Liver (tissue), 9 donors: ENCODE measurements around the gene PIGR. TPM values are rescaled to one million over a fixed set of nuclear protein-coding genes. Genes with fewer than 3 reads are reported as not detected.

Experiments
- DNase-seq: peaks from one replicate; pipeline ENCODE4 v3.0.0-alpha.2; 2017; ENCODE audit warnings: low spot score
- H3K27ac ChIP-seq, 2 donors: one replicate each; pipeline ENCODE4 v1.7.0; 2013; ENCODE audit warnings: inconsistent platforms in 2 of 2, low read length in 2 of 2, control low read depth in 1 of 2, low read depth in 1 of 2, mild to moderate bottlenecking in 1 of 2
- H3K27me3 ChIP-seq, 4 donors: one replicate each; pipeline versions ENCODE4 v1.6.1 to v1.7.0; 2013; ENCODE audit warnings: low read length in 3 of 4, inconsistent platforms in 1 of 4, mild to moderate bottlenecking in 1 of 4, moderate library complexity in 1 of 4; ENCODE audit not compliant: control insufficient read depth in 4 of 4, insufficient read depth in 4 of 4
- H3K36me3 ChIP-seq, 4 donors: one replicate each; pipeline versions ENCODE4 v1.6.1 to v1.7.0; 2013; ENCODE audit warnings: low read length in 3 of 4, mild to moderate bottlenecking in 3 of 4, low read depth in 1 of 4, moderate library complexity in 1 of 4; ENCODE audit not compliant: control insufficient read depth in 4 of 4, insufficient read depth in 3 of 4
- H3K4me1 ChIP-seq, 4 donors: one replicate each; pipeline versions ENCODE4 v1.6.1 to v1.7.0; 2013; ENCODE audit warnings: low read length in 3 of 4, mild to moderate bottlenecking in 3 of 4, moderate library complexity in 1 of 4; ENCODE audit not compliant: control insufficient read depth in 4 of 4, insufficient read depth in 4 of 4
- H3K4me3 ChIP-seq, 3 donors: one replicate each; pipeline versions ENCODE4 v1.6.1 to v1.7.0; 2013; ENCODE audit warnings: low read length in 3 of 3, control low read depth in 1 of 3, low read depth in 1 of 3, mild to moderate bottlenecking in 1 of 3
- H3K9ac ChIP-seq, 2 donors: one replicate each; pipeline ENCODE4 v1.7.0; 2013; ENCODE audit warnings: low read length in 2 of 2, mild to moderate bottlenecking in 2 of 2, moderate library complexity in 2 of 2, control low read depth in 1 of 2, low read depth in 1 of 2
- H3K9me3 ChIP-seq, 4 donors: one replicate each; pipeline versions ENCODE4 v1.6.1 to v1.7.0; 2013; ENCODE audit warnings: low read length in 3 of 4; ENCODE audit not compliant: control insufficient read depth in 4 of 4
- ATF3 ChIP-seq: IDR thresholded peaks from 2 replicates; pipeline ENCODE4 v1.6.1; 2016; ENCODE audit warnings: antibody characterized with exemption
- CTCF ChIP-seq: fragments of 150-350 bp; IDR thresholded peaks from 2 replicates; pipeline ENCODE4 v1.5.1; 2017; ENCODE audit warnings: improper control_type of control experiment, low read depth, low read length; ENCODE audit not compliant: missing input control
- EGR1 ChIP-seq, 2 donors: IDR thresholded peaks; 2 replicates each; pipeline ENCODE4 v1.6.1; 2016 to 2018; ENCODE audit warnings: antibody characterized with exemption in 2 of 2, low read depth in 2 of 2
- FOXA1 ChIP-seq: IDR thresholded peaks from 2 replicates; pipeline ENCODE4 v1.6.1; 2016; ENCODE audit warnings: antibody characterized with exemption
- GABPA ChIP-seq, 2 donors: IDR thresholded peaks in 1 of 2; conservative IDR thresholded peaks in 1 of 2; 2 replicates each; pipeline ENCODE4 v1.6.1; 2016; ENCODE audit warnings: antibody characterized with exemption in 2 of 2, mild to moderate bottlenecking in 1 of 2, moderate library complexity in 1 of 2
- HNF4A ChIP-seq, 2 donors: conservative IDR thresholded peaks; 2 replicates each; pipeline ENCODE4 v1.6.1; 2016; ENCODE audit warnings: antibody characterized with exemption in 2 of 2, mild to moderate bottlenecking in 2 of 2
- HNF4G ChIP-seq: IDR thresholded peaks from 2 replicates; pipeline ENCODE4 v1.6.1; 2016; ENCODE audit warnings: antibody characterized with exemption
- JUND ChIP-seq, 2 donors: IDR thresholded peaks; 2 replicates each; pipeline ENCODE4 v1.6.1; 2016; ENCODE audit warnings: antibody characterized with exemption in 2 of 2
- MAX ChIP-seq: IDR thresholded peaks from 2 replicates; pipeline ENCODE4 v1.6.1; 2016; ENCODE audit warnings: antibody characterized with exemption
- NR2F2 ChIP-seq: IDR thresholded peaks from 2 replicates; pipeline ENCODE4 v1.6.1; 2016; ENCODE audit warnings: antibody characterized with exemption
- REST ChIP-seq: IDR thresholded peaks from 2 replicates; pipeline ENCODE4 v1.6.1; 2016; ENCODE audit warnings: antibody characterized with exemption, mild to moderate bottlenecking
- RXRA ChIP-seq, 2 donors: IDR thresholded peaks; 2 replicates each; pipeline ENCODE4 v1.6.1; 2017 to 2018; ENCODE audit warnings: antibody characterized with exemption in 2 of 2, mild to moderate bottlenecking in 1 of 2
- SP1 ChIP-seq: IDR thresholded peaks from 2 replicates; pipeline ENCODE4 v1.6.1; 2018; ENCODE audit warnings: antibody characterized with exemption, mild to moderate bottlenecking
- TAF1 ChIP-seq: conservative IDR thresholded peaks from 2 replicates; pipeline ENCODE4 v1.6.1; 2016; ENCODE audit warnings: antibody characterized with exemption, mild to moderate bottlenecking
- YY1 ChIP-seq: IDR thresholded peaks from 2 replicates; pipeline ENCODE4 v1.6.1; 2016; ENCODE audit warnings: antibody characterized with exemption, mild to moderate bottlenecking
- WGBS: extraction: QIAGEN DNeasy Blood & Tissue Kit; methylation state at CpG from one replicate; pipeline ENCODE4 v1.1.7; 2013; 5-methylcytosine and 5-hydroxymethylcytosine counted together
- polyA plus RNA-seq, 2 donors: library from polyadenylated mRNA; stranded (reverse) in 1 of 2; unstranded in 1 of 2; fragments of 200-250 nt in 1 of 2; fragments of >200 nt in 1 of 2; fragmentation: Nextera tagmentation in 1 of 2; extraction: Ambion mirVana in 1 of 2; gene quantifications; one replicate each; pipeline versions ENCODE4 v1.2.1 to v1.2.3, GENCODE V29; 2013 to 2015
- total RNA-seq, 2 donors: library from RNA; depleted of rRNA; stranded (reverse); fragments of >200 nt; gene quantifications; one replicate each; pipeline ENCODE4 v1.2.3, GENCODE V29; 2014
- donor health status: healthy.
- donor health status: healthy.
- donor health status: healthy.
- donor health status: healthy.
- donor health status: healthy.

The PIGR gene
- total and polyA plus RNA-seq, 4 donors = 0.09 to 43.3 (median 14.1) TPM

GRCh38 chr1:206974140-206974539 lies 27.9 kb upstream of the PIGR start:
- Histone ChIP-seq H3K9ac (no peak overlapping the region), H3K27me3 (no peaks in the 10 kb centered on the region), H3K9me3 (no peaks in the 10 kb centered on the region), H3K4me3 (no peak overlapping the region), H3K36me3 (no peaks in the 10 kb centered on the region), H3K27ac (no peak overlapping the region), H3K4me1 (peaks cover 4 to 40% (median 33%) of the 10 kb centered on the region in 4 donors)
- WGBS = 95% methylated on average over 3 of the region's 3 CpGs
- peak; percentile 14 for DNase-seq
- TF ChIP-seq MAX (no peak), ATF3 (no peak), HNF4G (no peak), CTCF (no peak)

- no peak for DNase-seq
- Histone ChIP-seq H3K36me3 (no peaks in the 10 kb centered on the region), H3K27me3 (no peaks in the 10 kb centered on the region), H3K9me3 (no peaks in the 10 kb centered on the region), H3K4me3 (no peak overlapping the region), H3K9ac (no peak overlapping the region), H3K27ac (peak overlapping the region in 1 of 2 donors; percentile 31), H3K4me1 (peaks cover 6 to 50% (median 44%) of the 10 kb centered on the region in 4 donors)
- TF ChIP-seq SP1 (peak; percentile 47), HNF4G (peak; percentile 34), MAX (peak; percentile 12), HNF4A (conservative IDR thresholded peaks at IDR 0.05) (peak; percentile 13 to 61), TAF1 (no peak)
- WGBS = 28% methylated on average over 2 of the region's 2 CpGs
Observed at GRCh38 chr1:206972728-206973127, 26.5 kb upstream of the PIGR start.

GRCh38 chr1:206971029-206971655 lies 24.9 kb upstream of the PIGR start:
- Histone ChIP-seq H3K36me3 (no peaks in the 10 kb centered on the region), H3K27me3 (no peaks in the 10 kb centered on the region), H3K9me3 (no peaks in the 10 kb centered on the region), H3K4me3 (no peak overlapping the region), H3K9ac (no peak overlapping the region), H3K27ac (peak overlapping the region; percentile 16 to 78), H3K4me1 (peaks cover 6 to 56% (median 47%) of the 10 kb centered on the region in 4 donors)
- TF ChIP-seq MAX = no peak
- TF ChIP-seq SP1 = no peak
- TF ChIP-seq REST = no peak
- TF ChIP-seq GABPA (IDR thresholded peaks at IDR 0.05 in 1 of 2, conservative IDR thresholded peaks at IDR 0.05 in 1 of 2) = no peak
- TF ChIP-seq CTCF = no peak
- no peak for TF ChIP-seq YY1
- TF ChIP-seq EGR1 (IDR thresholded peaks at IDR 0.05; ENCODE audit: low read depth in 2 of 2) = no peak
- no peak for TF ChIP-seq FOXA1
- no peak for TF ChIP-seq RXRA (IDR thresholded peaks at IDR 0.05)
- no peak for TF ChIP-seq JUND (IDR thresholded peaks at IDR 0.05)
- TF ChIP-seq HNF4G = no peak
- TF ChIP-seq NR2F2 = no peak
- TF ChIP-seq TAF1 = no peak
- DNase-seq = peak; percentile 6
- WGBS = 68% methylated on average over 2 of the region's 2 CpGs
